AG08396 (cell line): ENCODE measurements around the gene OXLD1.
A peak's percentile ranks its signal among the peaks of the same experiment; 100 is the strongest.

ENCODE experiments used
- DNase-seq: peaks from one replicate; pipeline ENCODE4 v3.0.0; 2012; ENCODE audit warnings: low spot score, mixed read lengths

Gene OXLD1

DNA sequence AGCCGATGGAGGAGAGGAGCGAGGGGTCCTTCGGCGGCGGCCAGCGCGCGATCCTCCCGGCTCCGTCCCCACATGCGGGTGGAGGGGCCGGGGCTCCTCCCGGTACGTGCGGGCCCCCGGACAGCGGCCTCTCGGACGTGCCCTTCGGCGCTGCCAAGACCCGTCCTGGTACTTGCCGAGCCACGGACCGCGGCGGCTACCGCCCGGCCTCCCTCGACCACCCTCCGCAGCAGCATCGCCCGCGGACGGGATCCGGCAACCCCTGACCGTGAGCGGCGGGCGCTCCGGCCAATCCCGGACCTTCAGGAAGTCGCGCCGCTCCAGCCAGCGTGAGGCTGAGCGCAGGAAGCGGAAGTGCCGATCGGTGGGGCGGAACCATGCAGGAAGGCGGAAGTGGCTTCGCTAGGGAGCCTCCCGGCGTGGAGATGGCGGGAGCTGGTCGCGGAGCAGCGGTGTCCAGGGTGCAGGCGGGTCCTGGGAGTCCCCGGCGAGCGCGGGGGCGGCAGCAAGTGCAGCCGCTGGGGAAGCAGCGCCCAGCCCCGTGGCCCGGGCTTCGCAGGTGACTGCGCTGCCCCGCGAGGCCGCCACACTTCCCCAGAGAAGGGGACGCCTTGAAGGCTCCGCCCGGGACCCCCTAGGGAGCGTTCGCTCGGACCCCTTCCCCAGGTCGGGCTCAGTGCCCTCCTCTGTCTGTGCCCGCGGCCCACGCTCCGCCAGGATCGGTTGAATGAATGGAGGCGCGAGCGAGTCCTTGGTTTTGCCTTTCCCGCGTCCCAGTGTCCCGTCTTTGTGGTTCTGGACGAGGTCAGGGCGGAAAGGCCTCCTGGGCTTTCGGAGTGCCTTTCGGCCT, at the start of gene OXLD1, which contains the start of gene CCDC137:
Gene OXLD1, minus strand, starts transcription at position 264 of the 850 bp plus-strand sequence. Its CDS starts 28 bp downstream, at position 236.
Gene CCDC137, plus strand, starts transcription at position 396 of the 850 bp plus-strand sequence. Its CDS starts 30 bp downstream, at position 426.
- DNase-seq: peak; percentile 99

DNA sequence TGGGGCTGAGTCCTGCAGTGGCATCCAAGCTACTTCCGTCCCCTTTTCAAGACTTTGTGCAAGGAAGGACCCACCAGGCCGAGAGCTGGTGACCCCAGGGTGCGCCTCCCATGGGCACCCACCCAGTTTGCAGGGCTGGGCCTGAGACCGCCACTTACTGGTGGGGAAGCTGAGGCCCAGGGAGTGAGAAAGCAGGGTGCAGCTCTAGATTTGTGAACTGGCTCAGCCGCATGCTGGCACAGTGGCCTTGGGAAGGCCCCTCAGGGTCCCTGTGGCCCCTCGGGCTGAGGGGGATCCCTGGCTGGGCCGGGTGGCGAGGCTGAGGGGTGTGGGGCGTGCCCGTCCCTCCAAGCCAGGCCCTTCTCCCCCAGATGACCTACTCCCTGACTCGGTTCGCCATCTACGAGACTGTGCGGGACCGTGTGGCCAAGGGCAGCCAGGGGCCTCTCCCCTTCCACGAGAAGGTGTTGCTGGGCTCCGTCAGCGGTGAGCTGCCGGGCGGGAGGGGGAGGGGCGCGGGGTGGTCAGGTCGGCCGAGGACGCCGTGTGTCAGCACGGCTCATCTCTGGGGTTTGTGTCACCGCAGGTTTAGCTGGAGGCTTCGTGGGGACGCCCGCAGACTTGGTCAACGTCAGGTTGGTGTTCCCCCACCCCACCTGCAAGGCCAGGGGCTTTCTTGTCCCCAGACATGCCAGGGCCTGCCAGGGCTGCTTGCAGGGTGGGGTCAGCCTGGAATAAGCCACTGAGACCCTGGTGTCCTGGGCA, 48.9 kb upstream of the OXLD1 start:
- no peak for DNase-seq

DNA sequence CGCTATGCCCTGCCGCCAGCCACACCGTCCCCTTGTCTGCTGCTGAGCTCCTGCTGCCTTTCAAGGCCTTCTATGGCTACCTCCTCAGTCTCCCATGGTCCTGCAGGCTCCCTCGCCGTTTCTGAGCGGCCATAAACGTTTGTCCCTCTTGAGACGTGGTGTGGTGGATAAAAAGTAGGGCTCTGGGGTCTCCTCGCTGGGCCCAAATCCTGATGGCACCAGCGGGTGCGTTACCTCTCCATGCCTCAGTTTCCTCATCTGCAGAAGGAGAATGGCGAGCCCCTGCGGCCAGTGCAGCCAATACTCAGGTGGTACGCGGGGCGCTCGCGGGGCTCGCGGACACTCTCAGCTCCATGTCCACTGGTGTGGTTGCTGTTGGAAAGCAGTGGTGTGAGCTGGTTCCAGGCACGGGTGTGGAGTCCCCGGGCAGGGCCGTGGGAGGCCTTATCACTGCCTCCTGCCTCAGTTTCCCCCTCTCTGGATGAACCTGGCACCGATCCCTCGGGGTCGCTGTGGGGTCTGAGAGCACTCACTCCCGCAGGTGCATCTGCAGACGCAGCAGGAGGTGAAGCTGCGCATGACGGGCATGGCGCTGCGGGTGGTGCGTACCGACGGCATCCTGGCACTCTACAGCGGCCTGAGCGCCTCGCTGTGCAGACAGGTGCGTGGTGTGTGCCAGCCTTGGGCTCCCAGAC, 48.2 kb upstream of the OXLD1 start:
- DNase-seq: no peak

DNA sequence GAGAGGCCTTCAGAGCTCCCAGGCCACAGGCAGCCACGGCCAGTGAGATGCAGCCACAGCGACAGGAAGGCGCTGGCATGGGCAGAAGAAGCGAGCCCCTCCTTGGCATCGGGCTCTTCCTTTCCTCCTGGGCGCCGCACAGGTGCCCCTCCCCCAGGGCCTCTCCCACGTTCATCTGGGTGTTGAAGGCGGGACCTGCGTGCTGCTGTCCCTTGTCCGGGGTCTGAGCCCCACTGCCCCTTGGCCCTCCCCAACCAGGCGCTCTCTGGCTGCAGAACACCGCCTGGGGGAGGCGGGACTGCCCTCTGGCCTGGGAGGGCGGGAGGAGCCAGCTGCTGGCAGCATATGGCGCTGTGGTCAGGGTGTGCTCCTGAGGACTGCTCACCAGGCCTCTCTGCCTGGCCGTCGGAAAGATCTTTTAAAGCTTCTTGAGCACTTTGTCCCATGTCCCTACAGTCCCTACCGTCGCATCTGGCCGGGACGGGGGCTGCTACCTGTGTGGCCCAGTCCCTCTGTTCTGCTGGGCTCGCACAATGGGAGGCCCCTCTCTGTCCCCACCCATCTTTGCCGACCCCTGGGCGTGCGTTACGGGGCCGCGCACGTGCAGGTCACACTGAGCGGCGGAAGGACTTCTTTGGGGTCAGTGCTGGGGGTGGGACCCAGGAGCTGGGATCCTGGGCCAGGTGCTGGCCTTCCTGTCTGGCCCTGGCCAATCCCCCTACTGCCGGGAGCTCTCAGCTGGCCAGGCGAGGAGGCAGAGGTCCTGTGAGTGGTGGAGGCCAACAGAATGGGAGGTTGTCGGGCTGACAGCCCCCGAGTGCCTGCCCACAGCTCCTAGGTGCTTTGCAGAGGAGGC, 47.4 kb upstream of the OXLD1 start:
- no peak for DNase-seq

DNA sequence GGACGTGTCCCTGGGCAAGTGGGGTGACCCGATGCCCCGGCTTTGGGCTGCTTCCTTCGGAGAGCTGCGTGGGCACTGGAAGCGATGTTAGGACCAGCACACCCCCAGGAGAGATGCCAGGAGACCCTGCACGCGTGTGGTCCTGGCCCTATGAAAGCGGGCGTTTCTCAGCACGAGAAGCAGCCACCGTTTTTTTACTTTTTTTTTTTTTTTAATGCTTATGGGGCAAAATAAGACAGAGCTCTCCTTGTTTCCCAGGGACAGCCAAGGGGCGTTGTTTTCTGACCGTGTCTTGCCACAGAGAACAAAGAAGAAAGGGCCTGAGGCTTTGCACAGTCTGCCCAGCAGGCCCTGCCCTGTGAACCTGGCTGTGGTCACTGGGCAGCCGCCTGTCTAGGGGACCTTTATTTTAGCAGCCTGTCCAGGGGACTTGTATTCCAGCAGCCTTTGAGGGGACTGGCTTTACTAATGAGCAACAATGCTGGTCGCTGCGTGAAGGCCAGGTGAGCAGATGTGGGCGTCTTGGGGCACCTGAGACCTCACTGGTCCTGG, 46.7 kb upstream of the OXLD1 start:
- DNase-seq: no peak

DNA sequence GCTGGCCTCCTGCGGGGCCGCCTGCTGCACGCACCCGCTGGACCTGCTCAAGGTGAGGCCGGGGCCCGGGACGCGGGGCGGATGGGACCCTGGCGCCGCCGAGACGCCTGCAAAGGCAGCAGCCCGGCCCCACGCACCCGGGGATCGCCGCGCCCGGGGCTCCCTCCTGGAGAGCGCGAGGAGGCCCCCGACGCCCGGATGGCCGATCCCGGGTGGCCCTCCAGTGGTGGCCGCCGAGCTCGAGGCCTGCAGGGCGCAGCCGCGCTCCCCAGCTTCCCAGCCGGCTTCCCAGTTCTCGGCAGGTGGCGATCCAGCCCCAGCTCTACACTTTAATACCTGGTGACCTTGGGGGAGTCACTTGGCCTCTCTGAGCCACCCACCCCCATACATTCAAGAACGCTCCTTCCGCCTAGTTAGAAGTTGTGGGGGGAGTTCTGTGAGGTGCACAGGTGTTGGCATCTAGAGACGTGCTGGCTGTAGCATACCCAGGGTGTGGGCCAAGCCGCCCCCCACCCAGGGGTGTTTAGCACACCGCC, 46.1 kb upstream of the OXLD1 start:
- peak; percentile 87 for DNase-seq

DNA sequence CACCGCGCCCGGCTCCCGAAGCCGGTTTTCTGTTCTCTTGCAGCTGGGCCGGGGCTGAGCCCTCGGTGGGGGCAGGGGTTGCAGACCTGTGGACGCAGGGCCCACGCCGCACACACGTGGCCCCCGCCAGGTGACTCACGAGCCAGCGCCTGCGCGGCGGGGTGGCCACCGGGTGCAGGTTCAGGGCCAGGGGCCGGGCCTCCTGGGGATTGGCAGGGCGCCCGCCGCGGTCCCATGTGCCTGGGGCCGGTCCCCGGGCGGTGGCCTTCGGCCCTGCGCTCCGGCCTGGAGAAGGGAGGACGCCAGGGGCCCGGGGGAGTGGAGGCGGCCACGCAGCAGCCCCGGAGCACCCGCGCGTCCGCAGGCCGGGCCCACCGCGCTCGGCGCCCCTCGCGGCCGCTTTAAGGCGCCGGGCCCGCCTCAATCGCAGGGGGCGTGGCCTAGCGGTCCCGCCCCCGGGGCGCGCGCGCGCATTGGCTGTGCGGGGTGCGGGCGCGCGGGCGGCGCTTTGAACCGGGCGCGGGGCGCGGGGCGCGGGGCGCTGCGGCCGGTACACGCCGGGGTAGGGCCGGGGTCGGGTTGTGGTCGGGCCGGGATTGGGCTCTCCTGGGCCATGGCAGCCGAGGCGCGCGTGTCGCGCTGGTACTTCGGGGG, 45.5 kb upstream of the OXLD1 start, which contains the start of gene SLC25A10:
Gene SLC25A10, plus strand, starts transcription at position 471 of the 654 bp plus-strand sequence. Its CDS starts 143 bp downstream, at position 614.
- DNase-seq: peak; percentile 96

DNA sequence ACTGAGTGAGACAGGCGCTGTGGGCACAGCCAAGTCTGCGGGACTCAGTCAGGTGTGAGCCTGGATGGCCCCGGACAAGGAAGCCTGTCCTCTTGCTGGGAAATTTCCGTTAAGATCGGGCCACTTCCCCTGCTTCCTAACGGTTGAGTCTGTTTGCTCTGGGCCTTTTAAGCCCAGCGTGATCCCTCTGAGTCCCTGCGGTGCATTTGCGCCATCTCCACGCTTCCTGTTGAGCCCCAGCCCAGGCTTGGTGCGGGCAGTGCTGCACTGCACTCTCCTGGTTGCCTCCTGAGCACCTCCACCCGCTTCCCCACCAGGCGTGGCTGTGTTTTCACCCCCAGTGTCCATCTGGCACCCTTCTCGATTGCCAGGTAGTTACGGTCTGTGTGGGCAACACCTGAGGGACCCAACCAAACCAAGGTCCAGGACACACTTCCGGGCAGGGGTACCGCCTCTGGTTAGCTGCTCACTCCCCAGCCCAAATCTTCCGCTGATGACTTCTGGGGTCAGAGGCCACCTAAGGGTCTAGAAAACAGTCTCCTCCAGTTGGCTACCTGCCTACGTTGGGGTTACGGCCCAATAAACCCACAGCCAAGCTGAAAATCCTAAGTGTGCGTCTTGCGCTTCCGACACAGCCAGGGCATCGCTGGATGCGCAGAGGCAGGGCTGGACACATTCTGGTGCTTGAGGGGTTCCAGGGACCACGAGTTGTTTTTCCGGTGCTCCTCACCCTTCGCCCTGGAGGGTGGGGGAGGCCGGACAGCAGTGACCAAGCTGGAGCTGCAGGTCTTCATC, 44.3 kb upstream of the OXLD1 start:
- DNase-seq: no peak

DNA sequence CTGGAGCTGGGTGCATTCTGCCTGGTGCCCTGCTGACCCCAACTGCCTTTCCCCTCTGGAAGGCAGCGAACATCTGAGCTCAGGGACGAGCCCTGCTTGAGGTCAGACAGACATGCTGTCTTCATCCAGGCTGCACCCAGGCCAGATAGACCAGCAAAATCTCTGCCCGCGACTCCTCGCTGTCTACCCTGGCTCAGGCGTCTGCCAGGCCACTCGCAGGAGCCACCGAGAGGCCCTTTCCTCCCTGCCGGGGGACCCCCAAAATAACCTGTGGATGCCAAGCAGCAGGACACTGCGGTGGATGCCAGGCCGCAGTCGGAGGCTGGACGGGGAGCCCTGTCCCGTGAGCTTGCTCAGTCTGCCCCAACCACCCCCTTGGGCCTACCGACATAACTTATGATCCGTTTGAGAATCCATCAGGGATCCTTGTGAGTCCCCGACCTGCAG, 42.4 kb upstream of the OXLD1 start:
- no peak for DNase-seq

DNA sequence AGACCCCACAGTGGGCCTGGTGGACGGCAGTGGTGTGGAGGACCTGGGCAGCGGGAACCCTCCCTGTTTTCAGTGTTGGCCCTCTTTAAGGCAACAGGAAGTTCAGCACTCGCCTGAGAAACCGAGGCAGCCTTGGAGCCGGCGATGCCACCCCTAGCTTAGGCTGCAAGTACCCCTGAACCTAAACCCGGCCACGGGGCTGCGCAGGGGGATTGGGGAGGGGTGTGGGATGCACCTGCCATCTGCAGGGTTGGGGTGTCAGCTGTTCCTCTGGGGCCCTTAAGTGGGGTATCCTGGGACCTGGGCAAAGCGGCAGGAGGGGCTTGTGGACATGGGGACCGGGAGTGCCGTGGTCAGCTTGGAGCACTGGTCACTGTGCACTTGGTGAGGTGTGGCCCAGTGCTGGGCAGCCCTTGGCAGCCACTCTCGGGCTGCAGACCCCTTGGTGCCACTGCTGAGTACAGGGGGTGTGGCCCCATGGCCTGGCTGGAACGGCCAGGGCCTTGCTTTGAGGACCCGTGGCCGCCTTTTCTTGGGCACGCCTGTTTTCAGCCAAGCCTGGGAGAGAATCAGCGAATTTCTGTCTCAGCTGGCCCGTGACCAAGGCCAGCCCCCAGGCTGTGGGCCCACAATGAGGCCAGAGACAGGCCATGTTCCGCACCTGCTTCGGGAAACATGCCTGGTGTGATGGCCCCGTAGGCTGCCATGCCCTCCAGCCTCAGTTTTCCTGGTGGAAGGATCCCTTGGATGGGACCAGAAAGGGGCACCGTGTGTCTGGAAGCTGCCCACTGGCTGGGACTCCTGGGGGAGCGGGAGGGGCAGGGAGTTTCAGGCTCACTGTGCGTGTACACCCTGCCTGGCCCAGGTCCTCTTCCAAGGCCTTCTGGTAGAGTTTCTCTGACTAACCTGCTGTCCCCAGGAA, 41.6 kb upstream of the OXLD1 start:
- DNase-seq: no peak

DNA sequence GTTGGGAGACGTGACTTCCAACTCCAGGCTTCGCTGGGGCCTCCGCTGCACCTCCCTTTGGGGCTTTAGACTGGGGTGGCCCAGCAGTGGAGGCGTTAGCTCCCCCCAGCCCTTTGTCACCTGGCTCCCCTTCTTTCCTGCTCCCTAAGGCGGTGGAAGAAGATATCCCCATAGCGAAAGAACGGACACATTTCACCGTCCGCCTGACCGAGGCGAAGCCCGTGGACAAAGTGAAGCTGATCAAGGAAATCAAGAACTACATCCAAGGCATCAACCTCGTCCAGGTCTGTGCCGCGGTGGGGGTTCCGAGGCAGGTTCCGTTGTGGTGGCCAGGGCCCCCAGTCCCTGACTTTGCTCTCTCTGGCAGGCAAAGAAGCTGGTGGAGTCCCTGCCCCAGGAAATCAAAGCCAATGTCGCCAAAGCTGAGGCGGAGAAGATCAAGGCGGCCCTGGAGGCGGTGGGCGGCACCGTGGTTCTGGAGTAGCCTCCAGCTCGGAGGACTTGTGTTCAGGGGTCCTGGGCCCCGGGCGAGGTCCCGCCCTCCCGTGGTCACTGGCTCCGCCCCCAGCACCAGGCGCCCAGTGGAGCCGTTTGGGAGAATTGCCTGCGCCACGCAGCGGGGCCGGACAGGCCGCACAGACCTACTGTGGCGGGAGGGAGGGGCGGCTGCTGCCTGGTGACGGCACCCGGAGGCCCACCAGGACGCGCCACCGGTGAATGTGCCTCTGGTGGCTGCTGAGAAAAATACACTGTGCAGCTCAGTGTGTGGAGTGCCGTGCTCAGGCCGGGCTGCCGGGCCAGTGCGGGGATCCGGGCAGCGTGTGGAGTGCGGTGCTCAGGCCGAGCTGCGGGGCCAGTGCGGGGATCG, 40.6 kb upstream of the OXLD1 start:
- no peak for DNase-seq

DNA sequence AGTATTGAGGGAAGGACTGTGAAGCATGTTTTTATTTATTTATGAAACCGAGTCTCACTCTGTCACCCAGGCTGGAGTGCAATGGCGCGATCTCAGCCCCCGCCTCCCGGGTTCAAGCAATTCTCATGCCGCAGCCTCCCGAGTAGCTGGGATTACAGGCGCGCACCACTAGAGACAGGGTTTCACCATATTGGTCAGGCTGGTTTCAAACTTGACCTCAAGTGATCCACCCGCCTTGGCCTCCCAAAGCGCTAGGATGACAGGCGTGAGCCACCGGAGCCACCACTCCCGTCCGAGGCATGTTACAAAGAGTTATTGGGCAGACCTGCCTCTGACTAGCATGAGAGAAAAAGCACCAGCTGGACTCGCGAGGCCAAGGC, 39.8 kb upstream of the OXLD1 start:
- DNase-seq: no peak

DNA sequence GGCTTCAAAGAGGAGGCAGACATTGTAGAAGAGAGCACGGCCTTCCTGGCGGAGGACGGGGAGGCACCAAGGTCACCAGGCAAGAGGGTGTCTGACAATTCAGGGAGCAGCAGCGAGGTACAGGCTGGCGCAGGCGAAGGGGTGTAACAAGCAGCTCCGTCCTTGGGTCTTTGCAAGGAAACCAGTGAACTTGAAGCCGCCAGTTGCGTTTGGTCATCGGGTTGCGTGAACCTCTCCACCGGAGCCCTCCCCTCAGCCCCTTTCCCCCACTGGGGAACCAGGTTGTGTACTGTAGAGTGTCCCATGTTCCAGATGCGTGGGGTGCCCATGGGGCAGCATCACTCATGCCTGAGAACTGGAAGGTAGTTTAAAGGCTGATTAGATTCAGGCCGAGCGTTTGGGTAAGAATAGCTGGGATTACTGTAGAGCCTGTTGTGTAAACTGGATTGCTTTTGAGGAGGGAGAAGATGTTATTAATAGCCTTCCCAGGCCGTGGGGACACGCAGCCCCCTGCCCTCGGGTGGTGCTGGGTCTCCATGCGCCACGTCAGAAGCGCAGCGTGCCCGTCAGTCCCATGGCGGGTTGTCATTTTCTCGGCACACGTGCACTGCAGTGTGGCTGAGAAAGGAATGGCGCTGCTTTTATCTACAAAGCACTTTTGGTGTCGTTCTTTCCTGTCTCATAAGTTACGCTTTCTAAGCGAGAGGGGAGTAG, 39.3 kb upstream of the OXLD1 start:
- no peak for DNase-seq

DNA sequence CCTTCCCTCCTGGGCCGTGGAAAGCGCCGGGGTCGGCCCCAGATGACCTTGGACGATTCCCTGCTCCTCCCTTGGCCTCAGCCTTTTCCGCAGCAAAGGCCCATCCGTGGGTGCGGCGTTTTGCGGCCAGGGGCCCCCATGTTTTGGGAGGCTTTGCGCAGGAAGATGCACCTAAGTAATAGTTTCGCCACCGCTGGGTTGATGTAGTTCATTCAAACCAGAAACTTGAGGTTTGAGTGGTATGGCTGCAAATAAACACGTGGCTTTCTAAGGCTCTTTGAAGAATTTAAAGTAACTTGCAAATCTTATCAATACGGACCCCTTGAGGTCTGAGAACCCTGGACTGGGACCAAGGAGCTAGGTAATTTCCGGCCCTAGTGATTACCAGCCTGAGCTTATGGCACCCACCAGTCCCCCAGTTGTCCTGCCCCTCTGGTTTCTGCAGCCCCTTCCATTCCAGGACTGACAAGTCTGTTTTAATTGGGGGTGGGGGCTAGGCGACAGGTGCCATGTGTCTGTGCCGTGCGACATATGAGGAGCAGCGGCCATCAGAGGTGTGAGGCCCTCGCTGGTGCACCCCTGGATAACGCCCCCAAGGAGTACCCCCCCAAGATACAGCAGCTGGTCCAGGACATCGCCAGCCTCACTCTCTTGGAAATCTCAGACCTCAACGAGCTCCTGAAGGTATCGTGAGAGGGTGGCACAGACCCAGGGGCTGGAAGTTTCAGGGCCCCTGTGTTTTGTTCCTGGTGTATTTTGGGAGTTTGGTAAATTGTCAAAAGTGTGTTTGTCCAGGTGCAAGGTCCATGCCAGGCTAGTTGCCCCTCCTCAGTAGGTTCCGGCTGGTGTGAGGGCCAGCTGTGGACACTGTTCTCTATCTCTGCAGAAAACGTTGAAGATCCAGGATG, 37.6 kb upstream of the OXLD1 start:
- no peak for DNase-seq

DNA sequence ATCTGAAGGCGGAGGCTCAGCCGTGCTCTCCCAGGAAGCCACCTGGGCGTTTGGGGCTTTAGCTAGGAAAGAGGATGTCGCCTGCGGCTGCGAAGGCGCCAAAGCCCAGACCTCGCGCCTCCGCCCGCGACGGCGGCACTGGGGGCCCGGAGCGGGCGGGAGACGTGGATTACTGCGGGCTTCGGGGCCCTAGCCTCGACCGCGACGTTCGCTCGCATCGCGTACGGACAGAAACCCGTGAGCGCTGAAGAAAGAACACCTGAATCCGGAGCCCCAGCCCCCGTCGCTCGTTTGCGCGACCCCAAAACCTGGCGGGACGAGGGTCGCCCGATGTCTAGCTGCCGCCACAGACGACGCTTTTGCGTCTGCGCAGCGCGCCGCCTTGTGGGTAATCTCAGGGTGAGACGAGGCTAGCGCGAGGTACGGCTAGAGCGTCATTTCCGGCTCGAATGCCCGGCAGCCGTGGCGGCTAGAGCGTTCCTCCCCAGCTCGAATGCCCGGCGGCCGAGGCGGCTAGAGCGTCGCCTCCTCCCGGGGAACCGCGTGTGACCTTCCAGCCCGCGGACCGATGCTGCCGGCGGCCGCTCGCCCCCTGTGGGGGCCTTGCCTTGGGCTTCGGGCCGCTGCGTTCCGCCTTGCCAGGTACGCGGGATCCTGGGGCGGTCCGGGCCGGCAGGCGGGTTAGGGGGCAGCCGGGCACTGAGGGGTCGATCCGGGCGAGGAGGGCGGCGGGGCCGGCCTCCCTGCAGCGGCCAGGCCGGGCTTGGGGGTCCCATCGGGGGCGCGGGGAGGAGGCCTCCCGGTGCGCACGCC, 36.7 kb upstream of the OXLD1 start, which contains the start of gene MRPL12:
Gene MRPL12, plus strand, starts transcription at position 434 of the 813 bp plus-strand sequence. Its CDS starts 135 bp downstream, at position 569.
- DNase-seq: peak; percentile 98
